ENCODE measurements around the gene KRTAP12-3. TPM values are rescaled to one million over a fixed set of nuclear protein-coding genes. Genes with fewer than 3 reads are reported as not detected.

Gene KRTAP12-3
- polyA plus RNA-seq, 1 donor = not detected

GRCh38 chr21:44702973-44703730, 45.4 kb downstream of the KRTAP12-3 start:
- DNase-seq = no peak

DNA sequence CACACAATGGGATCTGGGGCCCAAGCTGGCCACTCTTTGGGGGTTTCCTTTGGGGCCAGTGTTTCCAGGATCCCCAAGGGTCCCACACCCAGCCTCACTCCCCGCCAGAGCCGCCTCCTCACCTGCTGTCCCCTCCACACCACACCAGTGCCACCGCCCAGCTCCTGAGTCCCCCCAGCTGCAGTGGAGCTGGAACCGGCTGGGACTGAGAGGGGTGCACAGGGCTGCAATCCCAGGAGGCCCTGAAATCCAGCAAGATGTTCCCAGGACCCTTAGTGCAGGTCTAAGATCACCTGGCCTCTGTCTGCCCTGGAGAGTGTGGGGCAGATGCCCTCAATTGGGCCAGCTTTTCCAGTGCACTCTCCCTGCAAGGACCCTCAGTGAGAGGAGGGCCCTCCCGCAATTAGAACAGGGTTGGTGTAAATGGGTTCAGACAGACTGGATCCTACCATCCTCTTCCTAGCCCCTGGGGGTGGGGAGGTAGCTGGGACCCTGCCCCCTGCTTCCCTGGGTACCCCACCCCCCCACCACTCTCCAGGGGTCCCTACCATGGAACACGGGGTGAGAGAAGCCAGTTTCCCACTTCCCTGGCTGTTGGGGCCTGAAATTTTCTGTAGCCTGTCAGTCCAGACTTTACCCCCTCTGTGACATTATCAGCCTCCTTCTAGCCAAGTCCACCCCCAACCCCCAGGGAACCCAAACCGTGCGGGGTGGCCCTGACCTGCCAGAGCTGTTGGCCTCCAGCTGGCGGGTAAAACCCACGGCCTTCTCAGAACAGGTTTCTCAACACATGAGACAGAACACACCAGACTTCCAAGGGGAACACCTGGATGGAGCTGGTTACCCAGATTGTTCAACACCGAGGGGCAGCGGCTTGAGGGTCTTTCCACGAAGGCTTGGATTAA, 46.3 kb downstream of the KRTAP12-3 start:
- DNase-seq = no peak

DNA sequence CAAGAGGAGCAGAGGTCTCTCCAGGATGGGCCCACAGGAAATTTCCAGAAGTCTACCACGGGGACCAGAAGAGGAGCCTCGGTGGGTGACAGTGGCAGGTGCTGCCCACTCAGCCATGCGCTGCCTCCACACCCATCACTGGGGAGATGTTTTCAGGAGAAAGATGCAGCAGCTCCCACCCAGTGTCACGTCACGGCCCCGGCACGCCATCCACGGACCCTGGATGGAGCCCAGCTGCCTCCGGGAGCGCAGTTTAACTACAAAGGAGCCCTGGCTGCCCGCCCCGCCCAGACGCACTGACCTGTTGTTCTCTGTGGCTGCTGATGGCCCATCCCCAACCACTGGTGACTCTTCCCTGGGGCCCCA, 46.9 kb downstream of the KRTAP12-3 start:
- DNase-seq = no peak

DNA sequence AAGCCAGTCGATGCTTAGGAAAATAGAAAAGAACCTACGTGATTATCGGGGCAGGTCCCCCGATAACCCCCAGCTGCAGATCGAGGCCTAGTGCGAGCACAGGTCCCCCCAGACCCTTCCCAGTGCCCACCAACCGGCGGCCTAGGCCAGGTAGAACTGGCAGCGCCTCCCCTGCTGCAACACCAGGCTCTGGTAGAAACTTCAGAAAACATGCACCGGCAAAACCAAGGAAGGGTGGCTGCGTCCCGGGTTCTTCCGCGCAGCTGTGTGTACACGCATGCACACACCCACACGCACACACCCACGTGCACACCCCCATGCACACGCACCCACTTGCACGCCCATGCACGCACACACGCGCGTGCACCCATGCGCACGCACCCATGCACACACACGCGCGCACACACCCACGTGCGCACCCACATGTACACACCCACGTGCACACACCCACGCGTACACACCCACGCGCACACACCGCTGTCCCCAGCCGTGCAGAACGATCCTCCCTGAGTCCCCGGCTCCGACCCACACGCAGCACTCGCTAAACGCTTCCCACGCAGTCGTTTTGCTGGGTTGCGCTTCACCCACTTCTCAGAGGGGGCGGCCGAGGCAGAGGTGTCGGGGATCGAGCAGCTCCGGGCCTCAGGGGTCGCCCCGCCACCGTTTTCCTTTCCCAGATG, 48.4 kb downstream of the KRTAP12-3 start:
- DNase-seq = no peak

GRCh38 chr21:44706706-44707581, 49.2 kb downstream of the KRTAP12-3 start:
- DNase-seq = no peak

Other genes with a start within 250 kb of the KRTAP12-3 start
- 4.6 TPM for gene LRRC3, start 202.4 kb upstream of the KRTAP12-3 start, polyA plus RNA-seq (ENCODE audit: insufficient read length)
- gene KRTAP10-1, start 117.7 kb upstream of the KRTAP12-3 start, polyA plus RNA-seq (ENCODE audit: insufficient read length) = not detected
- gene KRTAP10-2, start 106.4 kb upstream of the KRTAP12-3 start, polyA plus RNA-seq (ENCODE audit: insufficient read length) = not detected
- not detected for gene KRTAP10-3, start 99.1 kb upstream of the KRTAP12-3 start, polyA plus RNA-seq (ENCODE audit: insufficient read length)
- gene KRTAP10-4, start 84.2 kb upstream of the KRTAP12-3 start, polyA plus RNA-seq (ENCODE audit: insufficient read length) = not detected
- not detected for gene KRTAP10-5, start 77.3 kb upstream of the KRTAP12-3 start, polyA plus RNA-seq (ENCODE audit: insufficient read length)
- not detected for gene KRTAP10-6, start 65.4 kb upstream of the KRTAP12-3 start, polyA plus RNA-seq (ENCODE audit: insufficient read length)
- gene KRTAP10-7, start 57.3 kb upstream of the KRTAP12-3 start, polyA plus RNA-seq (ENCODE audit: insufficient read length) = not detected
- not detected for gene KRTAP10-8, start 45.9 kb upstream of the KRTAP12-3 start, polyA plus RNA-seq (ENCODE audit: insufficient read length)
- not detected for gene KRTAP10-9, start 30.8 kb upstream of the KRTAP12-3 start, polyA plus RNA-seq (ENCODE audit: insufficient read length)
- gene KRTAP10-10, start 20.6 kb upstream of the KRTAP12-3 start, polyA plus RNA-seq (ENCODE audit: insufficient read length) = not detected
- gene KRTAP10-11, start 11.5 kb upstream of the KRTAP12-3 start, polyA plus RNA-seq (ENCODE audit: insufficient read length) = not detected
- gene KRTAP12-4, start 3.3 kb upstream of the KRTAP12-3 start, polyA plus RNA-seq (ENCODE audit: insufficient read length) = not detected
- gene KRTAP12-2, start 9.0 kb downstream of the KRTAP12-3 start, polyA plus RNA-seq (ENCODE audit: insufficient read length) = not detected
- not detected for gene KRTAP12-1, start 24.2 kb downstream of the KRTAP12-3 start, polyA plus RNA-seq (ENCODE audit: insufficient read length)
- gene KRTAP10-12, start 39.2 kb downstream of the KRTAP12-3 start, polyA plus RNA-seq (ENCODE audit: insufficient read length) = not detected
- 0.96 TPM for gene TSPEAR, start 53.6 kb downstream of the KRTAP12-3 start, polyA plus RNA-seq (ENCODE audit: insufficient read length)
- 140 TPM for gene UBE2G2, start 143.9 kb downstream of the KRTAP12-3 start, polyA plus RNA-seq (ENCODE audit: insufficient read length)
- 113 TPM for gene SUMO3, start 160.1 kb downstream of the KRTAP12-3 start, polyA plus RNA-seq (ENCODE audit: insufficient read length)
- 298 TPM for gene PTTG1IP, start 215.8 kb downstream of the KRTAP12-3 start, polyA plus RNA-seq (ENCODE audit: insufficient read length)